ENCODE data around the gene ELOVL6. TPM values are rescaled to one million over a fixed set of nuclear protein-coding genes. Genes with fewer than 3 reads are reported as not detected.

The ELOVL6 gene
- total RNA-seq, 2 donors from 2014 or later: 1.3 to 1.6 TPM

DNA sequence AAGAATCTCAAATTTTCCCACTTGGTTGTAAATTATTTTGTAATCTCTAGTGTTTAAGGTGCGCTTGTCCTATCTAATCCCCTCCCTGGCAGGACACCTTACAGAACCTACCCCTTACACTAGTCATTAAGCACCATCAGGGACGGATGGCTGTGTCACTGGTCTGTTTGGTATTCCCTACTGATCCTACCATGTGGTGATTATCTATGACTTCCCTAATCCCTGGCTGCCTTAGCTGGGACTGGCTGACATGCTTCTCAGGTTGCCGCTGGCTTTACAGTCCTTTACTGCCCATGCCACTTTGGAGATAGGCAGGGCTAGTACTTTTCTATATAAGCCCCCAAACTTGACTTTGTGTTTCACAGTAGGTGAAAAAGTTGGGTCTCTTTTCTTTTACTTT is 58.6 kb downstream of the ELOVL6 start:
- 96% methylated on average over 3 of the region's 3 CpGs for WGBS
- intact Hi-C loops (cut with DNase I): no loop called here
- H3K27me3 ChIP-seq (replicated peaks; ENCODE audit: insufficient read depth): no peaks in the 10 kb centered on the region
- TF ChIP-seq, protein P1, sequence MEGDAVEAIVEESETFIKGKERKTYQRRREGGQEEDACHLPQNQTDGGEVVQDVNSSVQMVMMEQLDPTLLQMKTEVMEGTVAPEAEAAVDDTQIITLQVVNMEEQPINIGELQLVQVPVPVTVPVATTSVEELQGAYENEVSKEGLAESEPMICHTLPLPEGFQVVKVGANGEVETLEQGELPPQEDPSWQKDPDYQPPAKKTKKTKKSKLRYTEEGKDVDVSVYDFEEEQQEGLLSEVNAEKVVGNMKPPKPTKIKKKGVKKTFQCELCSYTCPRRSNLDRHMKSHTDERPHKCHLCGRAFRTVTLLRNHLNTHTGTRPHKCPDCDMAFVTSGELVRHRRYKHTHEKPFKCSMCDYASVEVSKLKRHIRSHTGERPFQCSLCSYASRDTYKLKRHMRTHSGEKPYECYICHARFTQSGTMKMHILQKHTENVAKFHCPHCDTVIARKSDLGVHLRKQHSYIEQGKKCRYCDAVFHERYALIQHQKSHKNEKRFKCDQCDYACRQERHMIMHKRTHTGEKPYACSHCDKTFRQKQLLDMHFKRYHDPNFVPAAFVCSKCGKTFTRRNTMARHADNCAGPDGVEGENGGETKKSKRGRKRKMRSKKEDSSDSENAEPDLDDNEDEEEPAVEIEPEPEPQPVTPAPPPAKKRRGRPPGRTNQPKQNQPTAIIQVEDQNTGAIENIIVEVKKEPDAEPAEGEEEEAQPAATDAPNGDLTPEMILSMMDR (IDR thresholded peaks at IDR 0.05): no peak
- H3K4me1 ChIP-seq (replicated peaks): no peaks in the 10 kb centered on the region
- H3K27ac ChIP-seq: no peak overlapping the region
- no peak for DNase-seq (ENCODE audit: low spot score)
- H3K36me3 ChIP-seq: no peaks in the 10 kb centered on the region
- no peaks in the 10 kb centered on the region for H3K9me3 ChIP-seq
- no peak overlapping the region for H3K4me3 ChIP-seq

DNA sequence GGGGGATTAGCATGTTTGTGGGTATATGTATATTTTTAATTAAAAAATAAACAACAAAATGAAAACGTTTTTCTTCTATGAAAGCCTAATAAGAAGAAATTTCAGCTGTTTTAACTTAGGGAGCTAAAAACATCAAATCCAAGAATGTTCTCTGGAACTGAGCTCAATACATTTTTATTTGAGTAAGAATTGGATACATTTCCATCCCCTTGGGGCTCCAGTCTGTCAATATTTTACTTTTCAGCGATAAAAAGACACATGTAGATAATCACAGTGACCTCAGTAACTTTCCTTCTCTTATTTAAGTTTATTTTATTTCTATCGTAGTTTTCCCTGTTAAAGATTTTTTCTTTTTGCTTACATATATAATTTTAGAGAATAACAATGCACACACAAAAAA is 59.3 kb downstream of the ELOVL6 start:
- DNase-seq (ENCODE audit: low spot score): no peak
- Histone ChIP-seq H3K27me3 (replicated peaks; ENCODE audit: insufficient read depth) (no peaks in the 10 kb centered on the region), H3K4me3 (no peak overlapping the region), H3K27ac (no peak overlapping the region), H3K9me3 (no peaks in the 10 kb centered on the region), H3K36me3 (no peaks in the 10 kb centered on the region), H3K4me1 (replicated peaks) (no peaks in the 10 kb centered on the region)
- TF ChIP-seq POLR2A (IDR thresholded peaks at IDR 0.05) (no peak), POLR2AphosphoS5 (IDR thresholded peaks at IDR 0.05) (no peak)
- TF ChIP-seq, protein P1 (IDR thresholded peaks at IDR 0.05): no peak
- intact Hi-C loops (cut with DNase I): no loop called here
- WGBS: 39% methylated on average over 3 of the region's 3 CpGs

DNA sequence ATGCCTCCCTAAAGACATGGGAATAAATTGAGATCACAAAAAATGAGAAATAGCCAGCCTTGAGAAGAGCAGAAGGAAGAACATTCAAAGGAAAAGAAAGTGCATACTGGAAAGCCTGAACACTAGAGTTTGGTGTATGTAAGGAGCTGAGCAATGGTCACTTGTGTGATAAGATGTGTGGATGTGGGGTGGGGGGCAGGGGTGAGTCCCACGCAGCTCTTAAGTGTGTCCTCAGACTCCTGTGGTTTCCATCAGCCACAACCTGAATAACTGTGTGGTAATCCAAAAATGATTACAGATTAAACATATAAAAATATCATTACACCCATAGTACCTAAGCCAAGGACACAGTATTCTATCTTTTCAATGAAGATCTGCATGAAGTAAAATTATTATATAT is 59.9 kb downstream of the ELOVL6 start:
- DNase-seq (ENCODE audit: low spot score): no peak
- no peaks in the 10 kb centered on the region for H3K27me3 ChIP-seq (replicated peaks; ENCODE audit: insufficient read depth)
- no peaks in the 10 kb centered on the region for H3K9me3 ChIP-seq
- intact Hi-C loops (cut with DNase I): no loop called here
- H3K4me3 ChIP-seq: no peak overlapping the region
- H3K4me1 ChIP-seq (replicated peaks): no peaks in the 10 kb centered on the region
- H3K27ac ChIP-seq: no peak overlapping the region
- 69% methylated on average over 1 of the region's 1 CpG for WGBS
- H3K36me3 ChIP-seq: no peaks in the 10 kb centered on the region
- TF ChIP-seq POLR2A (IDR thresholded peaks at IDR 0.05) (no peak), POLR2AphosphoS5 (IDR thresholded peaks at IDR 0.05) (no peak)
- TF ChIP-seq, protein P1 (IDR thresholded peaks at IDR 0.05): no peak

DNA sequence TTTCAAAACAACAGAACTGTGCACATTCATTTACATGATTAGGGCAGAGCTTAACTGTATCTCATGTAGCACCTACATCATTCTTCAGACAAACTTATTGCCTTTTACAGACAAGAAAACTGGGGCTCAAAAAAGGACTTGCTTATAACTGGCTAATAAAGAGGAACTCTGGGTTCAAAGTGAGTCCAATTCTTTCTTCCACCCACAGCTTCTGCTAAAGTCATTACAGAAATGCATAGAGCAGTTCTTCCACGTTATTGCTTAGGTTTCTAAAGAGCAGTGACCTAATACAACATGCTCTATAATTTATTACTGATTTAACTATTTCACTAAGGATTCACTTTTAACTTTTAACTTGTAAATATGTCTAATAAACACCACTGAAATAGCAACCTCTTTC is 60.6 kb downstream of the ELOVL6 start:
- no peak for DNase-seq (ENCODE audit: low spot score)
- whole genome bisulfite sequencing: 37% methylated on average over 1 of the region's 1 CpG
- Histone ChIP-seq H3K4me3 (no peak overlapping the region), H3K36me3 (no peaks in the 10 kb centered on the region), H3K27me3 (replicated peaks; ENCODE audit: insufficient read depth) (no peaks in the 10 kb centered on the region), H3K9me3 (no peaks in the 10 kb centered on the region), H3K4me1 (replicated peaks) (no peaks in the 10 kb centered on the region), H3K27ac (no peak overlapping the region)
- intact Hi-C loops (cut with DNase I): no loop called here
- TF ChIP-seq POLR2AphosphoS5 (IDR thresholded peaks at IDR 0.05) (no peak), POLR2A (IDR thresholded peaks at IDR 0.05) (no peak)
- TF ChIP-seq, protein P1 (IDR thresholded peaks at IDR 0.05): no peak

DNA sequence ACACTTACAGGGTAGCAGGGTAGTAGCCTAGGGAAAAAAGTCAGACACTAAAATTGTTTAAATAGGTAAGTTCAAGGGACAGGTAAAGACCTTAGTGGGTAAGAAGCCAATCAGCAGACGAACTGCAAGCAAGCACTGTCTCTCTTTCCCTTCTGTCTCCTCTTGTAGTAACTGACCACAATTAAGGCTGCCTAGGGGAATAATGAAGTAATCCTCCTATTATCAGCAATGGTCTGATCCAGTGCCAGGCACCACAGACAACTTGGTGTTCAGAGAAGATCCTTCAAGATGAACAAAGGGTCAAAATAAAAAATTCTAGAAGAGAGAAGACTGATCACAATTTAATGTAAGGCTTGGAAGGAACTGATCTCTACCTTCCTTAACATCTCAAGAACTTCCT is 62.9 kb downstream of the ELOVL6 start:
- H3K27ac ChIP-seq: no peak overlapping the region
- H3K4me3 ChIP-seq: no peak overlapping the region
- H3K27me3 ChIP-seq (replicated peaks; ENCODE audit: insufficient read depth): no peaks in the 10 kb centered on the region
- DNase-seq (ENCODE audit: low spot score): no peak
- 78% methylated on average over 1 of the region's 1 CpG for WGBS
- H3K36me3 ChIP-seq: no peaks in the 10 kb centered on the region
- H3K9me3 ChIP-seq: no peaks in the 10 kb centered on the region
- no peaks in the 10 kb centered on the region for H3K4me1 ChIP-seq (replicated peaks)
- TF ChIP-seq POLR2A (IDR thresholded peaks at IDR 0.05) (no peak), POLR2AphosphoS5 (IDR thresholded peaks at IDR 0.05) (no peak)
- TF ChIP-seq, protein P1 (IDR thresholded peaks at IDR 0.05): no peak
- intact Hi-C loops (cut with DNase I): no loop called here

All from prostate gland (tissue), 2 donors.